GM19395 (cell line): ENCODE data around the gene TTC9C.
"Not testable (repeated sequence)": the region's sequence is repeated elsewhere in the genome, so short reads cannot be mapped to it uniquely, and the experiment has no call there.

Experiments used
- ATAC-seq: cut with Tn5 transposase; IDR thresholded peaks from one replicate; pipeline ENCODE4 v1.9.1; 2021; ENCODE audit warnings: mild to moderate bottlenecking, moderate library complexity; ENCODE audit not compliant: unreplicated experiment

Gene TTC9C

DNA sequence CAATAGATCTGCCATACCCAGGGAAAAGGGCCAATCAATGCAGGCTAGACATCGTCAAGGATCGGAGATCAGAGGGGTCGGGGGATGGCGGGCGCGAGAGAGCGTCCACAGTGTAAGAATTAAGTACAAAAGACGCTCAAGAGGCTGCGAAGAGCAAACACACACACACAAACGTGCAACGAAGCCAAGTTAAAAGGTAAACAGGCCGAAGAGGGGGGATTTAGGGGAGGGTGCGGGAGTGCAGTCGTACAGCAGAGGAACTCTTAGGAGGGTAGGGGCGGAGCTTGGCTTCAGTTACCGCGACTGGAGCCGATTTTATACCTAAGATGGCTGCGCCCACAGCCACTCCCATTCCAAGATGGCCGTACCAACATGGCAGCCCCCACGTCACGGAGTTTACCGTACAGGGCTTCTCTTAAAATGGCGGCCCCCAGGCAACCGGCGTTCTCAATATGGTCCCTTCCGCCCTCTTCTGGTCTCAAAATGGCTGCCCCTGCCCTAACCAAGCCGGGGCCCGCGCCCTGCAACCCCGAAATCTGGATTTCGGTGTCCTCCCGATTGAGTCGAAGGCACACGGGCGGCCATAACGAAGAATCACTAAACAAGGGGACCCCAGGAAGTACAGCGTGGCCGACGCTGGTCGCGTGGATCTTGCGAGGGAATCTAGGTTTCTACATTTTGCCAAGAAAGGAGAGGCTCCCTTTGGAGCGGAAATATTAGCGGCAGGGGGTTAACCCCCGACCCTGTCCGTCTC lies 18.9 kb upstream of the TTC9C start:
- peak; percentile 70 for ATAC-seq

GRCh38 chr11:62710001-62710345 lies 18.3 kb upstream of the TTC9C start:
- ATAC-seq, result peak; percentile 6

- no peak for ATAC-seq
Measured at GRCh38 chr11:62712276-62712812, 15.9 kb upstream of the TTC9C start.

GRCh38 chr11:62712861-62713260 lies 15.4 kb upstream of the TTC9C start:
- no peak for ATAC-seq

GRCh38 chr11:62713343-62713742 lies 14.9 kb upstream of the TTC9C start:
- no peak for ATAC-seq

DNA sequence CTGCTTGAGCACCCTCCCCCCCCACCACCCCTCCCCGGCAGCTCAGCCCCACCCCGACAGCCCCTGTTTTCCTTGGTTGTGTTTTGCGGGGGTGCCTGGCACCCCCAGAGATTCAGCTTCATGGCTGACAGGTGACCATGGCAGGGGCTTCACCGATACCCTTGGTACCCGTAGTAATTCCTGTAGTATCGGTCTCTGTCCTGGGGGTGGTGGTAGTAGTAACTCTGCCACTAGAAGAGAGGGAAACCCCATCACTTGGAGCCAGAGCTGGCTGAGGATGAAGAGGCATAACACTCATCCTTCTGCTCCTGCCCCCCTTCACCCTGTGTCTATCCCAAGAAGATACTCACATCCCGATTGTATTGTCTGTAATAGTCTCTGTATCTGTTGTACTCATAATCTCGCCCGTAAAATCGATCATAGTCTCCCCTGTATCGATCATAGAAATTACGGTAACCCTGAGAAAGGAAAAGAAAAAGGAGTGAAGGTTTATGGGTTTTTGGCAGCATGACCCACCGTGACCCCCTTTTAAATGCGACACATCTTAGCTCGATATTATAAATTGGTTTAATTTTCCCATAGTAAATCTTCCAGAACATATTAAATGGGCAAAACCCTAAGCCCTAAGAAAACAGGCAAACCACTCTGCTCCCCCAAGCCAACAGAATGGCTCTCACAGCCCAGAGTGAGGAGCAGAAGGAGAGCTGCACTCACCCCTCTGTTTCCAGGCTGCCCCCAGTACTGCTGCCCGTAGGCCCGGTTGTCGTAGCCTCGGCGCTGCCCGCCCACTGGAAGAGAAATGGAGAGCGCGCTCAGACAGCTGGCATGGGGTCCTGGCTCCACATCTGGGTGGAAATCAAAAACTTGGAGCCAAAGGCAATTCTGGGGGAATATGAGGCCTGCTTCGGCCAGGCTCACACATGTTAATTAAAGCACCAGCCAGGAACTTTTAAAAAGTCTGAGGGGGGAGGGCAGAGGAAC lies 12.8 kb upstream of the TTC9C start:
- no peak for ATAC-seq

- ATAC-seq, result no peak
Measured at GRCh38 chr11:62716206-62716605, 12.1 kb upstream of the TTC9C start.

GRCh38 chr11:62716816-62717215 lies 11.5 kb upstream of the TTC9C start:
- no peak for ATAC-seq

DNA sequence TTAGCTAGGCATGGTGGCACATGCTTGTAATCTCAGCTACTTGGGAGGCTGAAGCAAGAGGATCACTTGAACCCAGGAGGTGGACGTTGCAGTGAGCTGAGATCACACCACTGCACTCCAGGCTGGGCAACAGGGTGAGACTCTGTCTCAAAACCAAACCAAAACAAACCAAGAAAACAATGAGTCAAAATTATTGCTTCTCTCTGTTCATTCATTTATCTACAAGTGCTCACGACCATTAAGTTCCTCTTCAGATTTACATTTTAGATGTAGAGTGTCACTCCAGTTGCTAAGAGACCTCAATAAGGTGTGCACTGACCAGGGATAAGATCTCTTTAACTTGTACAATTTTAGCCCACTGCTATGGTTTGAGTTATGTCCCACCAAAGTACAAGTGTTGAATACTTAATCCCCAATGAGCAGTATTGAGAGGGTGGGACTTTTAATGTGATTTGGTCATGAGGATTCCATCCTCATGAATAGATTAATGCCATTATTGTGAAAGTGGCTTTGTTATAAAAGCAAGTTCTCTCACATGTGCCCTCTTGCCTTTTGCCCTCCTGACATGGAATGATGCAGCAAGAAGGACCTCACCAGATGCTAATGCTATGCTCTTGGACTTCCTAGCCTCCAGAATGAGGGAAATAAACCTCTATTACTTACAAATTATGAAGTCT lies 8.8 kb upstream of the TTC9C start:
- ATAC-seq, result no peak

GRCh38 chr11:62721994-62722393 lies 6.3 kb upstream of the TTC9C start:
- no peak for ATAC-seq

GRCh38 chr11:62724171-62724570 lies 4.1 kb upstream of the TTC9C start:
- no peak for ATAC-seq

DNA sequence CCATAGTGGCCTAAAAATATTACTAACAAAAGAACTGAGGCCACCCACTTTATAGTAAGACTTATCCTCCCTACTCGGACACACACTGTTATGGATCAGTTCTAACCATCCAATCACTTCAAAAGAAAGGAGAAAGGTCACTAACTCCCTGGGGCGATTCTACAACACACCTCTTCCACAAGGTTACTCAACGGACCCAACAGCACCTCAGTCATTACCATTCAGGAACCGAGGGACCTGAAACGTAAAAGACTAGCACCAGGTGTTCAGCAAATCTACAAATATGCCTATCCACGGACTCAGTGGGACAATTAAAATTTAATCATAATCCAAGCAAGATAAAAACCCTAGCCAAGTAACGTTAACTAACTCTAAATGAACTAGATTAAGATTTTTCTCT lies 2.6 kb upstream of the TTC9C start:
- ATAC-seq, result no peak

- peak; percentile 1 for ATAC-seq
Measured at GRCh38 chr11:62726156-62726914, 2.0 kb upstream of the TTC9C start.

DNA sequence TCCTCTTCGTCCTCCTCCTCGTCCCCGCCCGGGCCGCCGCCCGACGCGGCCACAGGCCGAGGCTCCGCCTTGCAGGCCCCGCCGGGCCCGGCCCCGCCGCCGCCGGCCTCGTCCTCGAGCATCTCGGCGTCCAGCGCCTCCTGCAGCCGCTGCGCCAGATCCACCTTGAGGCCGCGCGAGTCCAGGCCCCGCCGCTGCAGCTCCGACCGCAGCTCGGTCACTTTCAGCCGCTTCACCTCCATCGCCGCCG lies 1.4 kb upstream of the TTC9C start:
- ATAC-seq, result no peak

GRCh38 chr11:62727165-62727871 lies 968 bp upstream of the TTC9C start, which contains the start of gene HNRNPUL2:
HNRNPUL2 (minus strand) TSS chr11:62727457; CDS start chr11:62727156, 301 bp downstream.
- peak; percentile 69 for ATAC-seq

- peak; percentile 66 for ATAC-seq
Measured at GRCh38 chr11:62727872-62728170, 465 bp upstream of the TTC9C start.

DNA sequence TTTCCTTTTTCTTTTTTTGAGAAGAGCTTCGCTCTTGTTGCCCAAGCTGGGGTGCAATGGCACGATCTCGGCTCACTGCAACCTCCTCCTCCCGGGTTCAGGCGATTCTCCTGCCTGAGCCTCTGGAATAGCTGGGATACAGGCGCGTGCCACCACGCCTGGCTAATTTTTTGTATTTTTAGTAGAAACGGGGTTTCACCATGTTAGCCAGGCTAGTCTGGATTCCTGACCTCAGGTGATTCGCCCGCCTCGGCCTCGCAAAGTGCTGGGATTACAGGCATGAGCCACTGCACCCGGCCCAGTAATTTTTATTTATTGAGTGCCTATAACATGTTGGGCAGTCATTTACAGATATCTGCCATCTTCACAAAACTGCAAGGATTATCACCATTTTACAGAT lies 1.8 kb downstream of the TTC9C start:
- ATAC-seq, result not testable (repeated sequence)

- ATAC-seq, result no peak
Measured at GRCh38 chr11:62732830-62733229, 4.5 kb downstream of the TTC9C start.

DNA sequence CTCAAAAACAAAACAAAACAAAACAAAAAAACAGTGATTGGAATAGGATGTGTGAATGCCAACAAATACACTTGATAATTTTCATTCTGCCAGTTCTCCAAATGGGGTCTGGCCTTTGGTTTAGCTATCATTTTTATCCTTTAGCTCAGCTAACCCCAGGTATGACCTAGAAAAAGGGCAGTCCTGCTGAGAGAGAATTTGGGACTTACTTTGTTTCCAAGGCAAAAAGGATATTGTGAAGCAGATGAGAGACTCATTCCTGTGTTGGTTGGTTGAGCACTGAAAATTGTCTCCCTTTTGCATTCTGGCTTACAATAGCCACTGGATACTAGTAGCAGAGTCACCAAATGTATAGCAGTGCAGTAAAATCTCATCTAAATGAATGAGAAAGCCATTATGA lies 8.9 kb downstream of the TTC9C start:
- ATAC-seq, result no peak

- ATAC-seq, result no peak
Measured at GRCh38 chr11:62747475-62748160, 19.3 kb downstream of the TTC9C start.
